Measurements from ENCODE around the gene SLC29A4. TPM values are rescaled to one million over a fixed set of nuclear protein-coding genes. Genes with fewer than 3 reads are reported as not detected.

SLC29A4 gene
- total and polyA plus RNA-seq, 2 donors (not counting 3 experiments of a cell fraction or from before 2014, with no cell fraction given): 5.2 to 7.7 TPM

- Histone ChIP-seq H3K9me3 (replicated peaks; ENCODE audit: control insufficient read depth, insufficient read depth, low read length) (no peaks in the 10 kb centered on the region), H3K9me1 (replicated peaks; ENCODE audit: control insufficient read depth, extremely low read depth, insufficient read depth, low read length) (no peaks in the 10 kb centered on the region), H3K27ac (ENCODE audit: insufficient read depth, low read depth, low read length) (no peak overlapping the region), H3K27me3 (ENCODE audit: control insufficient read depth in 2 of 2, insufficient read depth in 2 of 2, low read length in 2 of 2) (no peaks in the 10 kb centered on the region), H3K4me1 (ENCODE audit: control insufficient read depth, extremely low read depth, insufficient read depth, low read length) (no peaks in the 10 kb centered on the region), H3K79me2 (ENCODE audit: control insufficient read depth, insufficient read depth, low read length) (no peaks in the 10 kb centered on the region), H3K36me3 (ENCODE audit: control insufficient read depth in 2 of 2, extremely low read depth in 1 of 2, insufficient read depth in 2 of 2, low read length in 2 of 2) (no peaks in the 10 kb centered on the region), H3K4me3 (replicated peaks in 1 of 3; ENCODE audit: insufficient read depth in 1 of 3, low read depth in 1 of 3, low read length in 3 of 3) (no peak overlapping the region), H3K4me2 (ENCODE audit: insufficient read depth, low read length) (no peak overlapping the region), H2AFZ (ENCODE audit: low read depth, low read length) (peak overlapping the region; percentile 92), H4K20me1 (replicated peaks; ENCODE audit: control insufficient read depth, extremely low read depth, insufficient read depth, low read length) (no peaks in the 10 kb centered on the region), H3K9ac (replicated peaks; ENCODE audit: extremely low read depth, insufficient read depth, low read length) (no peak overlapping the region)
- TF ChIP-seq CTCF (IDR thresholded peaks at IDR 0.05; ENCODE audit: extremely low read depth in 1 of 2, insufficient read depth in 1 of 2, low read depth in 1 of 2, low read length in 2 of 2) (no peak), JUN (IDR thresholded peaks at IDR 0.05; ENCODE audit: borderline replicate concordance, insufficient read depth, insufficient read length, low read depth) (no peak), POLR2AphosphoS5 (IDR thresholded peaks at IDR 0.05; ENCODE audit: insufficient read depth, low read depth, low read length) (no peak)
- CTCF ChIA-PET: no interaction called here
- intact Hi-C loops (cut with micrococcal nuclease) (no loop called here), dilution Hi-C loops (cut with MboI; ENCODE audit: extremely low pct_ligation_motif_present, low sequenced_read_pairs) (no loop called here)
- POLR2A ChIA-PET: no interaction called here
- FAIRE-seq (no peak), DNase-seq (ENCODE audit: low read depth, low spot score) (peak; percentile 13)
- no TSS peak for BruUV-seq (replicated peaks)
Measured at GRCh38 chr7:5296611-5297226, 14.0 kb downstream of the SLC29A4 start.

- H3K9ac ChIP-seq (replicated peaks; ENCODE audit: extremely low read depth, insufficient read depth, low read length): no peak overlapping the region
- H3K4me2 ChIP-seq (ENCODE audit: insufficient read depth, low read length): no peak overlapping the region
- no peaks in the 10 kb centered on the region for H3K27me3 ChIP-seq (ENCODE audit: control insufficient read depth in 2 of 2, insufficient read depth in 2 of 2, low read length in 2 of 2)
- H3K4me3 ChIP-seq (replicated peaks in 1 of 3; ENCODE audit: insufficient read depth in 1 of 3, low read depth in 1 of 3, low read length in 3 of 3): no peak overlapping the region
- H3K36me3 ChIP-seq (ENCODE audit: control insufficient read depth in 2 of 2, extremely low read depth in 1 of 2, insufficient read depth in 2 of 2, low read length in 2 of 2): no peaks in the 10 kb centered on the region
- no peak for TF ChIP-seq GATA2 (IDR thresholded peaks at IDR 0.05; ENCODE audit: insufficient read depth, insufficient read length, low read depth, low read length)
- no peak for TF ChIP-seq MAX (IDR thresholded peaks at IDR 0.05; ENCODE audit: insufficient read depth, insufficient read length)
- no peak for TF ChIP-seq JUN (IDR thresholded peaks at IDR 0.05; ENCODE audit: borderline replicate concordance, insufficient read depth, insufficient read length, low read depth)
- no peak for TF ChIP-seq FOS (IDR thresholded peaks at IDR 0.05; ENCODE audit: borderline replicate concordance, insufficient read depth, low read length)
- no peak for TF ChIP-seq EZH2 (IDR thresholded peaks at IDR 0.05; ENCODE audit: borderline replicate concordance, low read depth, low read length, severe bottlenecking)
- H3K9me1 ChIP-seq (replicated peaks; ENCODE audit: control insufficient read depth, extremely low read depth, insufficient read depth, low read length): no peaks in the 10 kb centered on the region
- DNase-seq (ENCODE audit: low read depth, low spot score): no peak
- H3K4me1 ChIP-seq (ENCODE audit: control insufficient read depth, extremely low read depth, insufficient read depth, low read length): no peaks in the 10 kb centered on the region
- no peaks in the 10 kb centered on the region for H3K79me2 ChIP-seq (ENCODE audit: control insufficient read depth, insufficient read depth, low read length)
- CTCF ChIA-PET: no interaction called here
- FAIRE-seq: no peak
- no peaks in the 10 kb centered on the region for H3K9me3 ChIP-seq (replicated peaks; ENCODE audit: control insufficient read depth, insufficient read depth, low read length)
- no peak overlapping the region for H3K27ac ChIP-seq (ENCODE audit: insufficient read depth, low read depth, low read length)
- dilution Hi-C loops (cut with MboI; ENCODE audit: extremely low pct_ligation_motif_present, low sequenced_read_pairs) (no loop called here), intact Hi-C loops (cut with micrococcal nuclease) (no loop called here)
- POLR2A ChIA-PET: no interaction called here
- no peaks in the 10 kb centered on the region for H4K20me1 ChIP-seq (replicated peaks; ENCODE audit: control insufficient read depth, extremely low read depth, insufficient read depth, low read length)
- BruUV-seq (replicated peaks): no TSS peak
- H2AFZ ChIP-seq (ENCODE audit: low read depth, low read length): no peak overlapping the region
Measured at GRCh38 chr7:5300366-5300765, 17.6 kb downstream of the SLC29A4 start.

Data from endothelial cell of umbilical vein (primary cell).